HG03159 (cell line): ENCODE data around the gene CORO2B.

Source experiments
- ATAC-seq: cut with Tn5 transposase; IDR thresholded peaks from one replicate; pipeline ENCODE4 v1.9.1; 2021; ENCODE audit warnings: mild to moderate bottlenecking, moderate library complexity; ENCODE audit not compliant: unreplicated experiment

Gene CORO2B

GRCh38 chr15:68695061-68695595 lies 116.3 kb downstream of the CORO2B start:
- no peak for ATAC-seq

GRCh38 chr15:68696414-68697363 lies 117.9 kb downstream of the CORO2B start:
- ATAC-seq: no peak

GRCh38 chr15:68697711-68698690 lies 119.2 kb downstream of the CORO2B start:
- ATAC-seq: no peak

- ATAC-seq: no peak
Measured at GRCh38 chr15:68698708-68699107, 119.9 kb downstream of the CORO2B start.

GRCh38 chr15:68699124-68699880 lies 120.5 kb downstream of the CORO2B start:
- ATAC-seq: no peak

GRCh38 chr15:68699881-68700454 lies 121.2 kb downstream of the CORO2B start:
- ATAC-seq: no peak

- ATAC-seq: no peak
Measured at GRCh38 chr15:68700455-68701123, 121.8 kb downstream of the CORO2B start.

- ATAC-seq: no peak
Measured at GRCh38 chr15:68701886-68702285, 123.1 kb downstream of the CORO2B start.

- ATAC-seq: no peak
Measured at GRCh38 chr15:68704496-68705021, 125.8 kb downstream of the CORO2B start.

GRCh38 chr15:68706256-68706655 lies 127.5 kb downstream of the CORO2B start:
- no peak for ATAC-seq

- no peak for ATAC-seq
Measured at GRCh38 chr15:68706931-68707330, 128.1 kb downstream of the CORO2B start.

- ATAC-seq: no peak
Measured at GRCh38 chr15:68707386-68707785, 128.6 kb downstream of the CORO2B start.

- ATAC-seq: no peak
Measured at GRCh38 chr15:68709876-68710275, 131.1 kb downstream of the CORO2B start.

- no peak for ATAC-seq
Measured at GRCh38 chr15:68710536-68710935, 131.7 kb downstream of the CORO2B start.

GRCh38 chr15:68711406-68711805 lies 132.6 kb downstream of the CORO2B start:
- no peak for ATAC-seq

- ATAC-seq: no peak
Measured at GRCh38 chr15:68712886-68713285, 134.1 kb downstream of the CORO2B start.

GRCh38 chr15:68713874-68714273 lies 135.1 kb downstream of the CORO2B start:
- ATAC-seq: no peak

GRCh38 chr15:68715111-68715510 lies 136.3 kb downstream of the CORO2B start:
- no peak for ATAC-seq

GRCh38 chr15:68717951-68718350 lies 139.2 kb downstream of the CORO2B start:
- ATAC-seq: no peak
